ENCODE data around the gene BLVRB.
"Not testable (repeated sequence)": the region's sequence is repeated elsewhere in the genome, so short reads cannot be mapped to it uniquely, and the experiment has no call there.

The BLVRB gene

GRCh38 chr19:40411125-40411842, 54.3 kb downstream of the BLVRB start:
- H3K9me3 ChIP-seq (replicated peaks; ENCODE audit: insufficient read depth, low read length) = no peaks in the 10 kb centered on the region
- peaks cover 11% of the 10 kb centered on the region for H3K4me1 ChIP-seq (ENCODE audit: low read length)
- no peaks in the 10 kb centered on the region for H3K79me2 ChIP-seq (ENCODE audit: low read length)
- TF ChIP-seq EZH2phosphoT487 (IDR thresholded peaks at IDR 0.05; ENCODE audit: low read length) (no peak), EZH2 (optimal IDR thresholded peaks at IDR 0.05; ENCODE audit: low read depth, low read length) (no peak), CTCF (IDR thresholded peaks at IDR 0.05; ENCODE audit: low read length) (no peak)
- H4K20me1 ChIP-seq (ENCODE audit: insufficient read depth, low read length) = no peaks in the 10 kb centered on the region
- no peaks in the 10 kb centered on the region for H3K36me3 ChIP-seq (replicated peaks; ENCODE audit: insufficient read depth, low read length)
- H3K9ac ChIP-seq (ENCODE audit: low read length) = no peak overlapping the region
- H3K4me2 ChIP-seq (ENCODE audit: low read depth, low read length) = peak overlapping the region; percentile 42; the same call in 1 of the 2 replicates
- H3K9me2 ChIP-seq (replicated peaks; ENCODE audit: insufficient read depth, low read length) = no peaks in the 10 kb centered on the region
- no peak for DNase-seq
- H3K4me3 ChIP-seq (ENCODE audit: low read length) = no peak overlapping the region
- no peak overlapping the region for H3K27ac ChIP-seq (ENCODE audit: low read length)
- peak overlapping the region; percentile 68 for H2AFZ ChIP-seq (ENCODE audit: low read length)
- no peaks in the 10 kb centered on the region for H3F3A ChIP-seq (ENCODE audit: insufficient read depth, low read length)
- H3K27me3 ChIP-seq (replicated peaks; ENCODE audit: insufficient read depth, low read length) = no peaks in the 10 kb centered on the region

GRCh38 chr19:40410030-40410389, 55.5 kb downstream of the BLVRB start:
- no peak overlapping the region for H3K9ac ChIP-seq (ENCODE audit: low read length)
- no peaks in the 10 kb centered on the region for H3K9me2 ChIP-seq (replicated peaks; ENCODE audit: insufficient read depth, low read length)
- peaks cover 11% of the 10 kb centered on the region for H3K4me1 ChIP-seq (ENCODE audit: low read length)
- no peaks in the 10 kb centered on the region for H3K27me3 ChIP-seq (replicated peaks; ENCODE audit: insufficient read depth, low read length)
- no peaks in the 10 kb centered on the region for H4K20me1 ChIP-seq (ENCODE audit: insufficient read depth, low read length)
- H3K36me3 ChIP-seq (replicated peaks; ENCODE audit: insufficient read depth, low read length) = no peaks in the 10 kb centered on the region
- no peaks in the 10 kb centered on the region for H3F3A ChIP-seq (ENCODE audit: insufficient read depth, low read length)
- no peak for DNase-seq
- no peak overlapping the region for H3K27ac ChIP-seq (ENCODE audit: low read length)
- no peak overlapping the region for H2AFZ ChIP-seq (ENCODE audit: low read length)
- no peaks in the 10 kb centered on the region for H3K9me3 ChIP-seq (replicated peaks; ENCODE audit: insufficient read depth, low read length)
- H3K4me2 ChIP-seq (ENCODE audit: low read depth, low read length) = no peak overlapping the region
- H3K4me3 ChIP-seq (ENCODE audit: low read length) = no peak overlapping the region
- H3K79me2 ChIP-seq (ENCODE audit: low read length) = no peaks in the 10 kb centered on the region
- TF ChIP-seq CTCF (IDR thresholded peaks at IDR 0.05; ENCODE audit: low read length) (no peak), EZH2phosphoT487 (IDR thresholded peaks at IDR 0.05; ENCODE audit: low read length) (no peak), EZH2 (optimal IDR thresholded peaks at IDR 0.05; ENCODE audit: low read depth, low read length) (no peak)

- H4K20me1 ChIP-seq (ENCODE audit: insufficient read depth, low read length); H3K27ac ChIP-seq (ENCODE audit: low read length); H2AFZ ChIP-seq (ENCODE audit: low read length); H3K9me2 ChIP-seq (replicated peaks; ENCODE audit: insufficient read depth, low read length); H3K79me2 ChIP-seq (ENCODE audit: low read length); H3K4me3 ChIP-seq (ENCODE audit: low read length); H3K27me3 ChIP-seq (replicated peaks; ENCODE audit: insufficient read depth, low read length); H3K36me3 ChIP-seq (replicated peaks; ENCODE audit: insufficient read depth, low read length); DNase-seq; H3K9me3 ChIP-seq (replicated peaks; ENCODE audit: insufficient read depth, low read length); H3K9ac ChIP-seq (ENCODE audit: low read length); H3K4me2 ChIP-seq (ENCODE audit: low read depth, low read length); H3F3A ChIP-seq (ENCODE audit: insufficient read depth, low read length): not testable (repeated sequence)
- H3K4me1 ChIP-seq (ENCODE audit: low read length) = peaks cover 11% of the 10 kb centered on the region
Measured at GRCh38 chr19:40408598-40408925, 57.0 kb downstream of the BLVRB start.

- no peaks in the 10 kb centered on the region for H3K79me2 ChIP-seq (ENCODE audit: low read length)
- H3K9me2 ChIP-seq (replicated peaks; ENCODE audit: insufficient read depth, low read length) = no peaks in the 10 kb centered on the region
- no peak overlapping the region for H3K27ac ChIP-seq (ENCODE audit: low read length)
- H3K9ac ChIP-seq (ENCODE audit: low read length) = no peak overlapping the region
- H3K36me3 ChIP-seq (replicated peaks; ENCODE audit: insufficient read depth, low read length) = no peaks in the 10 kb centered on the region
- TF ChIP-seq EZH2phosphoT487 (IDR thresholded peaks at IDR 0.05; ENCODE audit: low read length) (no peak), EZH2 (optimal IDR thresholded peaks at IDR 0.05; ENCODE audit: low read depth, low read length) (no peak), CTCF (IDR thresholded peaks at IDR 0.05; ENCODE audit: low read length) (no peak)
- H3K4me1 ChIP-seq (ENCODE audit: low read length) = peaks cover 14% of the 10 kb centered on the region
- H2AFZ ChIP-seq (ENCODE audit: low read length) = no peak overlapping the region
- H3F3A ChIP-seq (ENCODE audit: insufficient read depth, low read length) = no peaks in the 10 kb centered on the region
- no peak overlapping the region for H3K4me2 ChIP-seq (ENCODE audit: low read depth, low read length)
- H3K9me3 ChIP-seq (replicated peaks; ENCODE audit: insufficient read depth, low read length) = no peaks in the 10 kb centered on the region
- DNase-seq = no peak
- no peaks in the 10 kb centered on the region for H4K20me1 ChIP-seq (ENCODE audit: insufficient read depth, low read length)
- no peaks in the 10 kb centered on the region for H3K27me3 ChIP-seq (replicated peaks; ENCODE audit: insufficient read depth, low read length)
- H3K4me3 ChIP-seq (ENCODE audit: low read length) = no peak overlapping the region
Measured at GRCh38 chr19:40407714-40408597, 57.6 kb downstream of the BLVRB start.
